HG03066 (cell line): ENCODE measurements around the gene KCNT1.

ENCODE experiments used
- ATAC-seq: cut with Tn5 transposase; IDR thresholded peaks from one replicate; pipeline ENCODE4 v1.9.1; 2021; ENCODE audit warnings: low read depth; ENCODE audit not compliant: unreplicated experiment

The KCNT1 gene

DNA sequence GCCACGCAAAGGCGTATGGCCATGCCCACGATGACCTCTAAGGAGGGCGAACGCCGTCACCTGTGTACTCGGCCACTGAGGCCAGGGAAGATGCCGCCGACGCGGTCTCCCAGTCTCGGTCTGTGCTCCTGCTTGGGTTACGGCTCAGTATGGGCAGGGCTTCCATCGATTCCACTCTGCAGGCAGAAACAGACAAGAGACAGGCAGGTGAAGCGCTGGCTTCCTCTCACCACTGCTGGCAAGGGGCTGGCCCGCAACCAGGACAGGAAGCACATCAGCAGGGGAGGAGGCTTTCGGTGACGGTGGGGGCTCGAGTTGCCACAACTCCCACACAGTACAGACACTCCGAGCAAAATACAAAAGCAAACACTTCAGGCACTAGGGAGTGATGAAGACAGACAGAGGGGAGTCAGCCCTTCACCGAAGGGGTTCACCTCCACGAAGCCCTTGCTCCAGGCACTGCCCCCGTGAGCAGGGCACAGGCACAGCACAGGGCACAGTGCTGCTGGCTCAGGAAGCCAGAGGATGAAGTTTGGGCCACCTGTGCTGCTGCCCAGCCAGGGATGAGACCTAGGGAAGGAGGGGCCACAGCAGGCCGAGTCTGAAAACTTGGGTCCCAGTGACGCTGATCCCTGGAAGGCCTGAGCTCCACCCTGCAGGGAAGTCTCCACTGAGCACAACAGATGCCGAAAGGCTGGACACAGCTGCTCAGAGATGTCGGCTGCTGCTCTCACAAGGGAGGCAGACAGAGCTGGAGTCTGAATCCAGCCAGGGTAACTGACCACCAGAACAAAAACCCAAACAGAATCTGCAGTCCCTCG is 114.1 kb downstream of the KCNT1 start:
- ATAC-seq, result no peak

DNA sequence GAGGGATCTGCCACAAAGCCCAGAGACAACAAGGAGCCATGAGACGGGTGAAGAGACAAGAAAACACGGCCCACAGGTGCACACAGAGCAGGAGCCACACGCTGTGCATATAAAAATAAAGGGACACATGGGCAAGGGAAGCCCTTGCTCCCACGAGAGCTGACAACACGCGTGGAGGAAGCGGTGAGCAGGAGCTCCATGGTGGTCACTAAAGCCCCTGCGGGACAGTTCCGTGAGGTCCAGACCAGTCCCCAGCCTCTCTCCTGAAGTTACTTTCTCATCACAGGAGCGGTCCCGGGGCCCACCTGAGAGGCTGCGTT is 114.6 kb downstream of the KCNT1 start:
- no peak for ATAC-seq

DNA sequence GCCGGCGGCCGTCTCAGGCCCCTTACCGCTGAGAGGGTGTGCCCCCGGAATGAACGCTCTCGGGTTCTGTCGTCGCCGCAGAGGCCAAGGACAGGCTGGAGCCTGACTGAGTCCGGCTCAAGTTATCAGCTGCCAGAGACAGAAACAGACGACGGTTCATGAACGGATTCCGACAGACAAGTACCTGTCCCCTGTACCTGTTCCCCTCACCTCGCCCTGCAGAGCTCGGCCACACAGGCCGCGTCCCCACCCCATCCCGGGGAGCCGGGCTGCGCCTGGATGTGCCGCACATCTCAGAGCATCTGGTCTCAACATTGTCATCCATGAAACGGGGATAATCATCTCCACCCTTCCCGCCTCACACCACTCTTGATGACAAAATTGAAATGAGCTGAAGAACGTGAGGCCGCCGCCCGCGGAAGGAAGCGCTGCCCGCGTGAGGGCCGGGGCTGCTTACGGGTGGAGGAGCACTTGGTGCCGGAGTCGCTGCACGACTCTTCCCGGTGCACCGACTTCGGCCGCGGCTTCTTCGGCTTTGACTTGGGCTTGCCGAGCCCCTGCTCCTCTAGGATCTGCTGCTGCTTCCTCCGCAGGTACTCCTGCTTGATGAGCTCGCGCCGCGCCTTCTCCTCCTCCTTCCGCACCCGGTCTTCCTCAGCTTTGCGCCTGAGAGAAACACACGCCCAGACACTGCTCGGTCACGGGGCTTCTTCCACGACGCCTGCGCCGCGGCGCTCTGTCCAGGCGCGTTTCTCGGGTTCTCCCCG is 116.1 kb downstream of the KCNT1 start:
- ATAC-seq, result no peak

DNA sequence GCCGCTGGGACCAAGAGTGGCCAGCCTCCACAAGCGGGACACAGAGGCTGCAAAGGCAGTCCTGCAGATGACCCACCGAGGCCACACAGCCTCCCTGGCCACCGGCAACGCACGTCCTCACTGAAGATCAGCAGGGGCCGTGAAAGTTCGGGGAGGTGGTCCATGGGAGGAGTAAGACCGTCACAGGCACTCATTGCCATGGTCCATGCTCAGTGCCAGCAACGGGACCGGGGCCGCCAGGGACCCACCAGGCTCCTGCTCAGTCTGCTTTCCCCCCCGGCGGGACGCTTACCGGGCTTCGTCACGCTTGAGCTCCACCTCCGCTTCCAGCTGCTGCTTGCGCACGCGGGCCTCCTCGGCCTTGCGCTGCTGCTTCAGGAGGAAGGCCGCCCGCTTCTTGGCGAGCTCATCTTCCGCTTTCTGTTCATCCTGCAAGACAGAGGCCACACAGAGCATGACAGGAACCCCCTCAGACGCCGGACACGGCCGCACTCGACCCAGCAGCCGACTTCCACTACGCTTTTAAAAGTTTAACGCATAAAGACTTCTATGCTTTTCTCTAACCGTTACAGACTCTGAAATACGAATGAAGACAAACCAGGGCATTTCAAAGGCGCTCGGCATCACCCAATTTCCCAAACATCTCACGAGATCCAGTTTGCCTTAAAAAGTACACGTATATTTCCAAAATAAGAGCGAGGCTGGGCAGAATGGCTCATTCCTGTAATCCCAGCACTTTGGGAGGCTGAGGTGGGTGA is 116.9 kb downstream of the KCNT1 start:
- ATAC-seq, result no peak

DNA sequence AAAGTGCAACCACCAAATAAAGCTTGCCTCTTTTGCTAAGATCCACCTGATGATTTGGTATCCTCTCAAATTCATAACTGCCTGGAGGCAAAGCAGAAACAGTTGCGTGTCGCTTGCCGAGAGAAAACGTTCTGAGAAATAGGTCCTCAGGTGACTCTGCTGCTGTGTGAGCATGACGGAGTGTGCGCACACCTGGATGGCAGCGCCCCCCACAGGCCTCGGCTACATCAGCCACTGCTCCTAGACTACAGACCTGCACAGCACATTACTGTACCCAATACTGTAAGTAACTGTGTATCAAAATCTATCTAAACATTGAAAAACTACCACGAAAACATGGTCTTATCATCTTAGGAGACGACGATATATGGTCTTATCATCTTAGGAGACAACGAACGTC is 117.9 kb downstream of the KCNT1 start:
- no peak for ATAC-seq

- no peak for ATAC-seq
Measured at GRCh38 chr9:135820661-135821060, 118.7 kb downstream of the KCNT1 start.

DNA sequence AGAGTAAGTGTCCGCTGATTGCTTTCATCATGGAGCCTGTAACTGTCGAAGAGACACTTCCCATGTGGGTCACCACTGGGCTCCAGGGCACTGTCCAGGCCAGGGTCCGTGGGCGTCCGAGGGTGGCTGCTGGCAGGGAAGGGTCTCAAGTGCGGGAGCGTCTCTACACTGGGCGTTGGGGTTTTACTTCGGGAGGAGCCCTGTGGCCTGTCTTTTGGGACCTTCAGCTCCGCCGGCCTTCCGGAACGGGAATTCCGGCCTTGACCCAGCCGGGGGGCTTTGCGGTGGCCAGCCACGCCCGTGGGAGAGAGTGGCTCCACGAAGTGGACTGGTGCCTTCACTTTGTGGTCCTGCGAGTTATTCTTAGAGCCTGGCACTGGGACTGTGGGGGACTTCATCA is 119.1 kb downstream of the KCNT1 start:
- ATAC-seq, result no peak

DNA sequence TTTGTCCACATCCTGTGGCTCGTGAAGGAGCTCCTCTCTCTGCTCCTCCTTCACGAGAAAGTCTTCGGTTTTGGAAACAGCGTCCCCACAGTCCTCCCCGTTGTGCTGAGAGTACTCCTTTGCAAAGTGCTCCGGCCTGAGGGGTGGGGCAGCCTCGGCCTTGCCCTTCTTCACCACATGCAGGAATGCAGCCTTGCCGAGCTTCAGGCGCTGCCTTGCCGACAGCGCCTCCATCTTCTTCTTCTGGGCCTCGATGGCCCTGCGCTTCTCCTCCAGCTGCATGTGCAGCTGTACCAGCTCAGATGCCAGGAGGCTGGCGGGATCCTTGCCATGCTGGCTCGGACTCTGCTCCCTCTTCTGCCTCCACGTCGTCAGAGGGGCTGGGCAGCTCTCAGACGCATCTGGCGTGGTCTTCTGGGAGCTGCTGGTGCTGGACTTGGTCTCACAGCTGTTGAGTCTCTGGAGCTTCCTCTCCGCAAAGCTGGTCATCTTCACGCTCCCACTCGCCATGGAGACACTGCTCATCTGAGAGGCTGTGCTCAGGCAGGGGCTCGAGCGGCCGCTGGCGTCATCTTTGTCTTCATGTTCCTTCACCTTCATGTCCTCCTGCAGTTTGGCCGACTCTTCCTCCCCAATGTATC is 119.9 kb downstream of the KCNT1 start:
- ATAC-seq, result no peak

DNA sequence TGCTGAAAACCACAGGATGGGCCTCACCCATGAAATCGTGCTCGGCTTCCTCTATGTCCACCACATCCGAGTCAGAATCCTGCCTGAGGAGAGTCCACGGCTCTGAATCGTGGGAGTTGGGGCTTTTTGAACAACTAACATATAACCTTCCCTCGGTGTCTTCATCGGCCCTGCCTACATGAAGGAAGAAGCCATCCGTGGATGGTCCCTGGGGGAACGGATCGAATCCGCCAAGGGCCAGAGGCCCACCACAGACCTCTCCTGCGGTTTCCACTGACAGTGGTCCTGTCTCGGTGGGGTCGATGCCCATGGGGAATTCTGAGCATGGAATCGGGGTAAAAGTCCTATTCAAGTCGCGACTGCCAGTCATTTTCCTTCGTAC is 120.4 kb downstream of the KCNT1 start:
- no peak for ATAC-seq

DNA sequence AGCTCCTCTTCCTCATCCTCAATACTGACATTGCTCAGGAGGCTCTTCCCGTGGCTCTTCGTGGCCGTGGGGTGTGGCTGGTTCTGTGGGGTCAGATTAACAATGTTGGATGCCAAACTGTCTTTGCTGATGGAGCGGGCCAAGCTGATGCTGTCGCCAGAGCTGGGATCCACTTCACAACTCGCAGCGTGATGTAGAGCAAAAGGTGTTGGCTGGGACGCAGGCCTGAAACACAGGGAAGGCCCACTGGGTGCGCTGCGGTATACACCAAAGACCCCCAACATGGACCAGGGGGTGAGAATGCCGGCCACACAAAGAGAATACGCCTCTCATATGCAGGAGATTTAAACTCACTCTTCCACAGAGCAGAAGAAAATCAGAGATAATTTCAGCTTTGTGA is 121.1 kb downstream of the KCNT1 start:
- no peak for ATAC-seq

- ATAC-seq, result no peak
Measured at GRCh38 chr9:135825435-135826187, 123.6 kb downstream of the KCNT1 start.

GRCh38 chr9:135826188-135826545 is 124.2 kb downstream of the KCNT1 start:
- ATAC-seq, result no peak

GRCh38 chr9:135827301-135827700 is 125.3 kb downstream of the KCNT1 start:
- no peak for ATAC-seq

- no peak for ATAC-seq
Measured at GRCh38 chr9:135827866-135828580, 126.0 kb downstream of the KCNT1 start.

DNA sequence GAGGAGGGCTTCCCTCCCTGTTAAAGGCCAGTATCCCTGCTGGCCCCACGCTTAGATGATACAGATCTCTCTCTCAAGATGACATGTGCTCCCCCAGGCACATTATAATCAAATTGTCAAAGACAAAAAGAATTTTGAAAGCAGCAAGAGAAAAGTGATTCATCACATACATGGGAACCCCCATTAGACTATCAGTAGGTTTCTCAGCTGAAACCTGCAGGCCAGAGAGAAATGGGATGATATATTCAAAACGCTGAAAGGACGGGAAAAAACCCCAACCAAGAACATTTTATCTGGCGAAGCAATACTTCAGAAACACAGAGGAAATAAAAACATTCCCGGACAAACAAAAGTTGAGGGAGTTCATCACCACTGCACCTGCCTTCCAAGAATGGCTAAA is 126.7 kb downstream of the KCNT1 start:
- no peak for ATAC-seq

DNA sequence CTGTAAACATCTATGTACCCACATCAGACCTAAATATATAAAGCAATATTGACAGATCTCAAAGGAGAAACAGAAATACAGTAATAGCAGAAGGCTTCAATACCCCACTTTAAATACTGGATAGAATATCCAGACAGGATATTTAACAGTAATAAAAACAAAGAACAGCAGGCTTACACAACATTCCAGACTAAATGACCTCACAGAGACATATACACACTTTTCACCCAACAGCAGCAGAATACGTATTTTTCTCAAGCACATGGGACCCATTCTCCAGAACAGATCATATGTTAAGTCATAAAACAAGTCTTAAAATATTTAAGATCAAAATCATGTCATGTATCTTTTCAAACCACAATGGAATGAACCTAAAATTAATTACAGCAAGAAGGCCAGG is 128.5 kb downstream of the KCNT1 start:
- no peak for ATAC-seq

DNA sequence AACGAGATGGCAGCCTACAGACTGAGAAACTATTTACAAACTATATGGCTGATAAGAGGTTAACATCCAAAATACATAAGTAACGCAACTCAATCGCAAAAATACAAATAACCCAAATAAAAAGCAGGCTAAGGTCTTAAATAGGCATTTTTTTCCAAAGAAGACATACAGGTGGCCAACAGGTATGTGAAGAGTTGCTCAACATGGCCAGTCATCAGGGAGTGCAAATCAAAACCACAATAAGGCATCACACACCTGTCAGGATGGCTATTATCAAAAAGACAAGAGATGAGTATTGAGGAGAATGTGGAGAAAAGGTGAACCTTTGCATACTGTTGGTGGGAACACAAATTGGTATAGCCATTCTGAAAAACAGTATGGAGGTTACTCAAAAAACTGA is 131.9 kb downstream of the KCNT1 start:
- no peak for ATAC-seq

DNA sequence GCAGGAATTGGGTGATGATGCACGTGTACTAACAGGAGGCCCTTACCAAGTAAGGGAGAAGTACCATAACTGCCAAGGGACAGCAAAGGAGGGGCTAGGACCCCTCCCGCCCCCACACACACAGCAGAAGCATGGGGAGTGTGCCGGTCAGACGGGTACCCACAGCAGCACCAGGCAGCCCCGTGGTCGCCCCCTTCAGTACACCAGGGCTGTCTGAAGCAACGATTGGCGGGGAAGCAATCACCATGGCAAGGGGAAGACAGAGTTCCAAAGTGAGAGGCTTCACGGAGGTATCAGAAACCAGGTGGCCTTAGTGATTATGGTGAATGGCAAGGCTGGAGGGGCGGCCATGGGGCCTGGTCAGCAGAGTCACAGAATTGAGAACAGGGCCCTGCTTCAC is 133.1 kb downstream of the KCNT1 start:
- ATAC-seq, result no peak

GRCh38 chr9:135839516-135839915 is 137.5 kb downstream of the KCNT1 start:
- no peak for ATAC-seq

DNA sequence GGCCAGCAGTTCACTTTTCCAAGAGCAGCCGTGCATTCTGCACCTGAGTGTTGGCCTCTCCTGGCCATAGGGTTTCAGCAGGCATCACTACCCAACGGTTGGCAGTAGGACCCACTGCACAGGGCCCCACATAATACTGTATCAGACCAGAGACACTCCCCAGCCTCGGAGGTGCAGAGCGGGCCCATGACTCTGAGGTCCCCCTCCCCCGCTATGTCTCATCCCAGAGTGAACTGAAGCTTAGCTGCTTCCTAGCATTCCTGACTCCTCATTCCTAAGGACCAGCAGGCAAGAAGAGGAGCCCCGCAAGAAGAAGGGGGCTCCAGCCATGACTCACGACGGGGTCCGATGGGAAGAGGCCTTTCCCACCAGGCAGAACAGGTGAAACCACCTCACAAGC is 138.1 kb downstream of the KCNT1 start:
- ATAC-seq, result no peak
